GM12878 (cell line): ENCODE results near the gene C16orf95. TPM values are rescaled to one million over a fixed set of nuclear protein-coding genes. Genes with fewer than 3 reads are reported as not detected.

Experiments
- ATAC-seq: fragments of 200-7000 bp; cut with Tn5 transposase; 3 replicates; pipeline ENCODE4 v1.9.1; 2020; ENCODE audit warnings: mild to moderate bottlenecking, moderate library complexity
- BruUV-seq: library from RNA; stranded (reverse); fragments of 400-500 nt; replicated peaks from 2 replicates; lab custom pipeline; 2021; lab: Mats Ljungman, UMichigan
- CTCF ChIA-PET: fragments of 300-600 bp; sonication (Branson Sonifier 250); formaldehyde crosslinking; extraction: SDS; loops from one replicate; lab custom pipeline; 2021; ENCODE audit warnings: inconsistent platforms; lab: Yijun Ruan, JAX
- POLR2A ChIA-PET: fragments of 350-600 bp; formaldehyde crosslinking; extraction: SDS; loops from one replicate; lab custom pipeline; 2021; ENCODE audit warnings: inconsistent platforms; lab: Charles Lee
- RAD21 ChIA-PET: fragments of 300-600 bp; sonication (Branson Sonifier 250); formaldehyde crosslinking; loops from one replicate; lab custom pipeline; 2023; ENCODE audit warnings: antibody characterized with exemption; ENCODE audit not compliant: unreplicated experiment; lab: Charles Lee
- SMC1A ChIA-PET: fragments of 300-600 bp; sonication (Branson Sonifier 250); formaldehyde crosslinking; loops from one replicate; lab custom pipeline; 2023; ENCODE audit not compliant: unreplicated experiment, uncharacterized antibody; lab: Charles Lee
- DNase-seq: peaks from one replicate; pipeline ENCODE4 v3.0.0-alpha.2; 2011; ENCODE audit warnings: low read depth, low spot score
- FAIRE-seq: peaks from 3 replicates; lab custom pipeline; 2011; peaks lifted over from hg19 to GRCh38; lab: Jason Lieb, UNC
- H2AFZ ChIP-seq: 2 replicates; pipeline ENCODE4 v1.6.0; 2011; ENCODE audit warnings: low read depth, low read length, control low read depth; ENCODE audit not compliant: control insufficient read depth
- H3K27ac ChIP-seq: 2 replicates; pipeline ENCODE4 v1.5.1; 2011; ENCODE audit warnings: control low read depth; ENCODE audit not compliant: control insufficient read depth, insufficient read depth
- H3K27me3 ChIP-seq, 2 experiments: replicated peaks in 1 of 2; 2 replicates each; pipeline versions ENCODE4 v1.6.0 to v1.6.1; 2011; ENCODE audit warnings: low read length in 1 of 2; ENCODE audit not compliant: control insufficient read depth in 2 of 2, insufficient read depth in 2 of 2
- H3K36me3 ChIP-seq, 2 experiments: 2 replicates each; pipeline ENCODE4 v1.5.1; 2011; ENCODE audit warnings: low read length in 1 of 2; ENCODE audit not compliant: control insufficient read depth in 2 of 2, insufficient read depth in 2 of 2
- H3K4me1 ChIP-seq: 2 replicates; pipeline ENCODE4 v1.6.1; 2011; ENCODE audit warnings: mild to moderate bottlenecking, low read length, moderate library complexity, mixed read lengths; ENCODE audit not compliant: control insufficient read depth, insufficient read depth
- H3K4me2 ChIP-seq: 2 replicates; pipeline ENCODE4 v1.6.0; 2011; ENCODE audit warnings: control low read depth; ENCODE audit not compliant: control insufficient read depth, insufficient read depth
- H3K4me3 ChIP-seq: fragments of 200-600 bp; sonication (generic); 2 replicates; pipeline ENCODE4 v1.5.1; 2016
- H3K79me2 ChIP-seq: 2 replicates; pipeline ENCODE4 v1.6.0; 2011; ENCODE audit warnings: low read length; ENCODE audit not compliant: control insufficient read depth, insufficient read depth
- H3K9ac ChIP-seq: 2 replicates; pipeline ENCODE4 v1.8.0; 2011; ENCODE audit warnings: low read length, control low read depth, mixed read lengths; ENCODE audit not compliant: control insufficient read depth, insufficient read depth
- H3K9me3 ChIP-seq: replicated peaks from 3 replicates; pipeline ENCODE4 v1.5.1; 2011; ENCODE audit warnings: mild to moderate bottlenecking, low read length; ENCODE audit not compliant: control insufficient read depth, insufficient read depth
- H4K20me1 ChIP-seq: 2 replicates; pipeline ENCODE4 v1.6.0; 2011; ENCODE audit not compliant: control insufficient read depth, insufficient read depth
- CEBPB ChIP-seq, 2 experiments: fragments of 150-350 bp in 1 of 2; IDR thresholded peaks; 2 replicates each; pipeline ENCODE4 v1.6.1; 2012 to 2014; ENCODE audit warnings: low read depth in 2 of 2, low read length in 2 of 2, borderline replicate concordance in 1 of 2, inconsistent platforms in 1 of 2
- E2F4 ChIP-seq: IDR thresholded peaks from 2 replicates; pipeline ENCODE4 v1.6.1; 2012; ENCODE audit warnings: low read depth, low read length, improper control_type of control experiment
- ESRRA ChIP-seq: IDR thresholded peaks from 2 replicates; pipeline ENCODE4 v1.6.1; 2012; ENCODE audit warnings: mild to moderate bottlenecking, low read length, improper control_type of control experiment
- FOS ChIP-seq: IDR thresholded peaks from 3 replicates; pipeline ENCODE4 v1.6.1; 2011; ENCODE audit warnings: borderline replicate concordance; ENCODE audit not compliant: insufficient read length; ENCODE audit errors: extremely low read depth
- NFIC ChIP-seq: IDR thresholded peaks from 2 replicates; pipeline ENCODE4 v1.6.1; 2012; ENCODE audit warnings: low read depth, mild to moderate bottlenecking, inconsistent platforms, low read length, moderate library complexity
- NR2C1 ChIP-seq: fragments of 450-650 bp; IDR thresholded peaks from 2 replicates; pipeline ENCODE4 v1.6.1; 2017; ENCODE audit warnings: antibody characterized with exemption, mild to moderate bottlenecking, moderate library complexity
- SREBF1 ChIP-seq: IDR thresholded peaks from 2 replicates; pipeline ENCODE4 v1.6.1; 2012; ENCODE audit warnings: mild to moderate bottlenecking, low read length
- ZNF622 ChIP-seq: fragments of 450-650 bp; IDR thresholded peaks from 2 replicates; pipeline ENCODE4 v1.6.1; 2017; ENCODE audit warnings: mild to moderate bottlenecking, inconsistent platforms
- WGBS: methylation state at CpG from one replicate; pipeline ENCODE4 v1.1.6; 2016; ENCODE audit warnings: low lambda C conversion rate; ENCODE audit not compliant: insufficient replicate concordance, insufficient coverage; ENCODE audit errors: missing lambda C conversion rate; 5-methylcytosine and 5-hydroxymethylcytosine counted together
- in situ Hi-C: fragments of 300-500 bp; cut with MboI; formaldehyde crosslinking; loops from 9 replicates; pipeline ENCODE4 v1.14.3; 2018; ENCODE audit warnings: mixed read lengths
- intact Hi-C: fragments of 100-400 bp; cut with micrococcal nuclease; formaldehyde crosslinking; loops from one replicate; pipeline ENCODE4 v1.14.2; 2022; ENCODE audit not compliant: unreplicated experiment
- polyA plus RNA-seq, 11 experiments: library from polyadenylated mRNA; depleted of rRNA in 4 of 11; unstranded in 6 of 11; stranded (reverse) in 5 of 11; fragments of >200 nt; fragmentation: Nextera tagmentation in 4 of 11; fragmentation: Illumina TruSeq in 1 of 11; extraction: Ambion mirVana in 4 of 11; extraction: Trizol in 1 of 11; gene quantifications; 1 replicate in 1 of 11; 2 replicates in 10 of 11; pipeline versions ENCODE4 v1.2.1 to v1.2.3, GENCODE V29; 2011 to 2016; ENCODE audit warnings: inconsistent platforms in 2 of 11, missing spikeins in 2 of 11, low read depth in 1 of 11
- total RNA-seq, 4 experiments: library from RNA; depleted of rRNA in 3 of 4; stranded (reverse); fragments of >200 nt in 3 of 4; fragmentation: Illumina TruSeq in 1 of 4; extraction: Trizol in 1 of 4; gene quantifications; 2 replicates each; pipeline versions ENCODE4 v1.2.1 to v1.2.3, GENCODE V29; 2013 to 2021

Gene C16orf95
- total and polyA plus RNA-seq, 10 of the 15 experiments (the other 5 are each of a cell fraction or from before 2014, with no cell fraction given), result 0.90 to 22.7 (median 6.0) TPM

GRCh38 chr16:87291944-87292343, 25.2 kb downstream of the C16orf95 start:
- Histone ChIP-seq H3K4me2 (no peak overlapping the region), H3K79me2 (no peaks in the 10 kb centered on the region), H3K36me3 (no peaks in the 10 kb centered on the region), H4K20me1 (no peaks in the 10 kb centered on the region), H3K27ac (no peak overlapping the region), H3K9ac (no peak overlapping the region), H2AFZ (no peak overlapping the region), H3K4me1 (no peaks in the 10 kb centered on the region), H3K9me3 (no peaks in the 10 kb centered on the region; the same call in 2 of the 3 replicates), H3K27me3 (no peaks in the 10 kb centered on the region), H3K4me3 (no peak overlapping the region)
- CTCF ChIA-PET, result interaction anchor here (1.1 kb wide), 1 partner anchor 9 kb away, joined by 3 read pairs; no protein-coding TSS in a partner anchor
- no TSS peak for BruUV-seq
- intact Hi-C loops, result no loop called here
- SMC1A ChIA-PET, result no interaction called here
- POLR2A ChIA-PET, result no interaction called here
- RAD21 ChIA-PET, result no interaction called here
- in situ Hi-C loops, result no loop called here
- DNase-seq (no peak), FAIRE-seq (no peak), ATAC-seq (no peak)
- WGBS, result 72% methylated on average over 6 of the region's 6 CpGs
- no peak for TF ChIP-seq NR2C1
- TF ChIP-seq ZNF622, result no peak

- TF ChIP-seq CEBPB (IDR thresholded peaks at IDR 0.05; ENCODE audit: borderline replicate concordance in 1 of 2, low read depth in 2 of 2, low read length in 2 of 2) (no peak), E2F4 (no peak), NFIC (no peak), SREBF1 (no peak), FOS (no peak), ESRRA (no peak)
- Histone ChIP-seq H3K9ac (no peak overlapping the region), H3K4me2 (no peak overlapping the region), H2AFZ (no peak overlapping the region), H3K9me3 (no peaks in the 10 kb centered on the region; the same call in 2 of the 3 replicates), H3K36me3 (no peaks in the 10 kb centered on the region), H3K27ac (no peak overlapping the region), H3K4me3 (no peak overlapping the region), H3K79me2 (no peaks in the 10 kb centered on the region), H3K4me1 (no peaks in the 10 kb centered on the region), H4K20me1 (no peaks in the 10 kb centered on the region), H3K27me3 (no peaks in the 10 kb centered on the region)
- no peak for DNase-seq
- ATAC-seq, result no peak
- intact Hi-C loops, result no loop called here
- ChIA-PET POLR2A (no interaction called here), CTCF (no interaction called here), SMC1A (no interaction called here), RAD21 (no interaction called here)
- in situ Hi-C loops, result no loop called here
- WGBS, result 65% methylated on average over 7 of the region's 7 CpGs
- BruUV-seq, result no TSS peak
- FAIRE-seq, result no peak
These were observed 28.3 kb downstream of the C16orf95 start for GRCh38 chr16:87288753-87289362.
